ENCODE measurements around the gene KDELR3.

DNA sequence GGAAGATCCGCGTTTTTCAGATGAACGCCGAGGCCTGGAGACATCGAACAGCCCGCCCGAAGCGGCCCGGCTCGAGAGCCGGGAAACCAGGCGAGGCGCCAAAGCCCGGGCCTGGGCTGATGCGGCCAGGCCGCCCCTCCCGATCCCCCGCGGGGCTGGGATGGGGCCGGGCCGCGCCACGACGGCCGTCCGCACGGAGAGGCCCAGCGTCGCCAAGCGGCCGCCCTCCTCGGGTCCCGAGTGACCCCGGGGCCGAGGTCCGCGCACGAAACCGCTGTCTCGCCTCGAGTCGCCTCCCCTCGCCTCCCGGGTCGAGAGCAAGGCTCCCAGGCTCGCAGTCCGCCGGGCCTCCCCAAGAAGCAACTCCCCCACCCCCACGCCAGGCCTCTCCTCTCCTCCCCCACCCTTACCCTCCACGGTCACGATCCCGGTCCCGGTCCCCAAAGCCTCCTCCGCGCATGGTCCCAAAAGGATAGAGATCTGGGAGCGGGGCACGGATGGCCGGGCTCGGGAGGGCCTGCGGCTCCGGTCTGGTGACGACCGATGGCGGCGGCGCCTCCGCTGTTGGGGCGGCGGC, 37.7 kb downstream of the KDELR3 start:
- TF ChIP-seq, protein P1, sequence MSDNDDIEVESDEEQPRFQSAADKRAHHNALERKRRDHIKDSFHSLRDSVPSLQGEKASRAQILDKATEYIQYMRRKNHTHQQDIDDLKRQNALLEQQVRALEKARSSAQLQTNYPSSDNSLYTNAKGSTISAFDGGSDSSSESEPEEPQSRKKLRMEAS (IDR thresholded peaks at IDR 0.05), result peak; percentile 25; the same call in 1 of the 2 replicates
- TF ChIP-seq TEAD4 (IDR thresholded peaks at IDR 0.05) (no peak), FOXM1 (IDR thresholded peaks at IDR 0.05; ENCODE audit: borderline replicate concordance, low read depth) (no peak)

Data from Ishikawa (cell line).